Spleen (tissue), 11 donors: ENCODE measurements around the gene ARMC6. TPM values are rescaled to one million over a fixed set of nuclear protein-coding genes. Genes with fewer than 3 reads are reported as not detected.

Experiments used
- DNase-seq: peaks from one replicate; pipeline ENCODE4 v3.0.0-alpha.2; 2020
- H3K27ac ChIP-seq, 8 donors: fragments of 200-600 bp; sonication (generic) in 7 of 8; 1 replicate in 4 of 8; 2 replicates in 4 of 8; pipeline versions ENCODE4 v1.5.0 to v1.8.0; 2016 to 2021; ENCODE audit warnings: inconsistent platforms in 4 of 8, mild to moderate bottlenecking in 4 of 8, moderate library complexity in 1 of 8
- H3K27me3 ChIP-seq, 7 donors: fragments of 200-600 bp; sonication (generic) in 6 of 7; replicated peaks in 1 of 7; 1 replicate in 4 of 7; 2 replicates in 3 of 7; pipeline versions ENCODE4 v1.5.0 to v1.8.0; 2016 to 2021; ENCODE audit warnings: inconsistent platforms in 3 of 7, mild to moderate bottlenecking in 1 of 7
- H3K36me3 ChIP-seq, 6 donors: fragments of 200-600 bp; sonication (generic) in 5 of 6; 1 replicate in 4 of 6; 2 replicates in 2 of 6; pipeline versions ENCODE4 v1.5.0 to v1.8.0; 2016 to 2021; ENCODE audit warnings: inconsistent platforms in 2 of 6
- H3K4me1 ChIP-seq, 6 donors: fragments of 200-600 bp; sonication (generic) in 5 of 6; 1 replicate in 3 of 6; 2 replicates in 3 of 6; pipeline versions ENCODE4 v1.5.0 to v1.8.0; 2016 to 2021; ENCODE audit warnings: inconsistent platforms in 3 of 6
- H3K4me3 ChIP-seq, 8 donors: fragments of 200-600 bp; sonication (generic) in 7 of 8; 1 replicate in 4 of 8; 2 replicates in 4 of 8; pipeline versions ENCODE4 v1.5.0 to v1.8.0; 2016 to 2021; ENCODE audit warnings: inconsistent platforms in 4 of 8, mild to moderate bottlenecking in 4 of 8, moderate library complexity in 2 of 8
- H3K9me3 ChIP-seq, 8 donors: fragments of 200-600 bp; sonication (generic) in 7 of 8; 1 replicate in 4 of 8; 2 replicates in 4 of 8; pipeline versions ENCODE4 v1.5.0 to v1.8.0; 2016 to 2021; ENCODE audit warnings: inconsistent platforms in 4 of 8
- CTCF ChIP-seq, 11 experiments: fragments of 200-600 bp in 7 of 11; fragments of 450-650 bp in 4 of 11; sonication (generic) in 4 of 11; IDR thresholded peaks in 8 of 11; conservative IDR thresholded peaks in 3 of 11; 1 replicate in 7 of 11; 2 replicates in 4 of 11; pipeline versions ENCODE4 v1.4.0 to v1.8.0; 2016 to 2021; ENCODE audit warnings: antibody characterized with exemption in 11 of 11, inconsistent platforms in 4 of 11, mild to moderate bottlenecking in 1 of 11
- POLR2A ChIP-seq, 3 donors: fragments of 450-650 bp; IDR thresholded peaks; one replicate each; pipeline ENCODE4 v1.5.1; 2017; ENCODE audit warnings: antibody characterized with exemption in 3 of 3, mild to moderate bottlenecking in 1 of 3
- POLR2AphosphoS5 ChIP-seq, 3 donors: sonication (generic); formaldehyde crosslinking; IDR thresholded peaks; one replicate each; pipeline ENCODE4 v1.5.1; 2017; ENCODE audit warnings: antibody characterized with exemption in 3 of 3
- WGBS, 5 donors: extraction: QIAGEN DNeasy Blood & Tissue Kit in 3 of 5; methylation state at CpG; one replicate each; pipeline versions ENCODE4 v1.1.5 to v1.1.7; 2013 to 2018; 5-methylcytosine and 5-hydroxymethylcytosine counted together
- intact Hi-C: fragments of 100-400 bp; cut with DNase I; formaldehyde crosslinking; loops from one replicate; pipeline ENCODE4 v1.15.0; 2023; ENCODE audit warnings: low total_unique reads
- polyA plus RNA-seq, 3 donors: library from polyadenylated mRNA; stranded (reverse); fragments of 200-250 nt; gene quantifications; one replicate each; pipeline ENCODE4 v1.2.1, GENCODE V29; 2013
- total RNA-seq, 7 donors: library from RNA; depleted of rRNA in 3 of 7; stranded (reverse); fragments of >200 nt in 3 of 7; fragmentation: NEBNext Ultra II Directional in 4 of 7; extraction: Animal tissue kit (Norgen Biotek cat#: 25700) in 4 of 7; gene quantifications; one replicate each; pipeline versions ENCODE4 v1.1.0 to v1.2.1, GENCODE V29; 2016 to 2021
- donor health status: healthy with polysubstance abuse.
- donor health status: DM: no; HTN: no; CAD: no; lungs with moderate emphysema.
- donor health status: DM: no; HTN: no; CAD: no.
- donor health status: Bipolar disorder and iron deficiency.
- donor health status: healthy.
- donor health status: DM: no; HTN: no; CAD: no.
- donor health status: DM: yes; HTN: yes; CAD: no.

ARMC6 gene
- total and polyA plus RNA-seq, 10 donors: 17.2 to 29.0 (median 25.6) TPM

- Histone ChIP-seq H3K27ac (no peak overlapping the region), H3K9me3 (no peaks in the 10 kb centered on the region), H3K4me3 (no peak overlapping the region), H3K4me1 (peaks cover 0 to 47% (median 3%) of the 10 kb centered on the region in 6 donors), H3K36me3 (peaks cover 0 to 52% (median 2%) of the 10 kb centered on the region in 6 donors), H3K27me3 (no peaks in the 10 kb centered on the region)
- whole genome bisulfite sequencing, 5 donors: 81 to 97% (median 90%) methylated on average over 6 of the region's 6 CpGs
- no peak for TF ChIP-seq POLR2A (IDR thresholded peaks at IDR 0.05)
- no peak for TF ChIP-seq POLR2AphosphoS5 (IDR thresholded peaks at IDR 0.05)
- no peak for TF ChIP-seq CTCF (IDR thresholded peaks at IDR 0.05 in 8 of 11, conservative IDR thresholded peaks at IDR 0.05 in 3 of 11)
- intact Hi-C loops: no loop called here
- DNase-seq: no peak
Observed at GRCh38 chr19:19078801-19079200, 45.4 kb downstream of the ARMC6 start.

DNA sequence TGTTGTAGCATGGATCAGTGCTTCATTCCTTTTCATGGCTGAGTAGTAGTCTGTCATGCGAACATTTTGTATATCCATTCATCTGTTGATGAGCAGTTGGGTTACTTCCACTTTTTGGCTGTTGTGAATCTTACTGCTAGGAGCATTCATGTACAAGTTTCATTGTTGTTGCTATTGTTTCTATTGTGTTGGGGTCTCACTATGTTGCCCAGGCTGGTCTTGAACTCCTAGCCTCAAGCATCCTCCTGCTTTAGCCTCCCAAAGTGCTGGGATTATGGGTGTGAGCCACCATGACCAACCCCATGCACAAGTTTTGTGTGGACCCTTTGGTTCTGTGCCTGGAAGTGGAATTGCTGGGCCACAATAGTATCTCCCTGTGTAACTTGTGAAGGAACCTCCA lies 46.2 kb downstream of the ARMC6 start:
- TF ChIP-seq CTCF (IDR thresholded peaks at IDR 0.05 in 8 of 11, conservative IDR thresholded peaks at IDR 0.05 in 3 of 11) (no peak), POLR2A (IDR thresholded peaks at IDR 0.05) (no peak), POLR2AphosphoS5 (IDR thresholded peaks at IDR 0.05) (no peak)
- Histone ChIP-seq H3K4me3 (no peak overlapping the region), H3K4me1 (peaks cover 0 to 39% (median 2%) of the 10 kb centered on the region in 6 donors), H3K36me3 (peaks cover 0 to 58% (median 2%) of the 10 kb centered on the region in 6 donors), H3K27me3 (no peaks in the 10 kb centered on the region), H3K27ac (no peak overlapping the region), H3K9me3 (no peaks in the 10 kb centered on the region)
- WGBS, 5 donors: 96 to 100% (median 100%) methylated on average over 1 of the region's 1 CpG
- DNase-seq: no peak
- intact Hi-C loops: no loop called here

GRCh38 chr19:19081642-19082151 lies 48.3 kb downstream of the ARMC6 start:
- H3K36me3 ChIP-seq: peaks cover 0 to 47% (median 2%) of the 10 kb centered on the region in 6 donors
- H3K4me1 ChIP-seq: peaks cover 0 to 25% (median under 1%) of the 10 kb centered on the region in 6 donors
- H3K27ac ChIP-seq: peak overlapping the region in 3 of 8 donors; percentile 22 to 36 (median 31)
- intact Hi-C loops: no loop called here
- 83 to 88% (median 86%) methylated on average over 16 of the region's 16 CpGs for WGBS, 5 donors
- H3K27me3 ChIP-seq: no peaks in the 10 kb centered on the region
- H3K9me3 ChIP-seq: no peaks in the 10 kb centered on the region
- H3K4me3 ChIP-seq: no peak overlapping the region
- no peak for DNase-seq
- TF ChIP-seq CTCF (IDR thresholded peaks at IDR 0.05 in 8 of 11, conservative IDR thresholded peaks at IDR 0.05 in 3 of 11): no peak
- TF ChIP-seq POLR2AphosphoS5 (IDR thresholded peaks at IDR 0.05): peak in 2 of 3 donors; percentile 9 to 34
- no peak for TF ChIP-seq POLR2A (IDR thresholded peaks at IDR 0.05)

- DNase-seq: no peak
- H3K27me3 ChIP-seq: no peaks in the 10 kb centered on the region
- 88 to 93% (median 89%) methylated on average over 8 to 10 of the region's 10 CpGs for WGBS, 5 donors
Observed at GRCh38 chr19:19083413-19084178, 50.2 kb downstream of the ARMC6 start.

More at GRCh38 chr19:19083413-19084178, 50.2 kb downstream of the ARMC6 start:
- no peak overlapping the region for H3K27ac ChIP-seq
- TF ChIP-seq POLR2A (IDR thresholded peaks at IDR 0.05): no peak
- no peak for TF ChIP-seq POLR2AphosphoS5 (IDR thresholded peaks at IDR 0.05)
- TF ChIP-seq CTCF (IDR thresholded peaks at IDR 0.05 in 8 of 11, conservative IDR thresholded peaks at IDR 0.05 in 3 of 11): no peak
- no peak overlapping the region for H3K4me3 ChIP-seq
- H3K36me3 ChIP-seq: peaks cover 0 to 43% (median 2%) of the 10 kb centered on the region in 6 donors
- intact Hi-C loops: no loop called here
- no peaks in the 10 kb centered on the region for H3K9me3 ChIP-seq
- peaks cover 0 to 8% (median 0%) of the 10 kb centered on the region in 6 donors for H3K4me1 ChIP-seq
